ENCODE results near the gene UGT2A1.

UGT2A1 gene

DNA sequence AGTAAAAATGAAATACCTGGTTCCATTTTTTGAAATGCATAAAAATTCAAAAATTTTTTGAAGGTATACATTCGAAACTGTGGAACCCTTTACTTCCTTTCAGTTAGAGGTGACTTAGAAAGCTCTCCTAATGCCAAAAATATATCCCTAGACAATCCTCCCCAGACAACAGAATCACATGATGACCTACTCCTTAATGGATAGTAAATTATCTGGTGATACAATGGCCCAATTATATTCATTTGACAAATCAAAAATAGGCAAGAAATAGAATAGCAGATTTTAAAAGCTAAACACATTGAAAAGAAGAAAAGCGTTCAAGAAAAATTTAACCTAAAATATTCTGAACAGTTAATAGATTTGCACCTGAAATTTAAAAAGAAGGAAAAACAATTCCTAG, 10.1 kb downstream of the UGT2A1 start:
- POLR2A ChIA-PET, result no interaction called here
- TF ChIP-seq, protein P1, sequence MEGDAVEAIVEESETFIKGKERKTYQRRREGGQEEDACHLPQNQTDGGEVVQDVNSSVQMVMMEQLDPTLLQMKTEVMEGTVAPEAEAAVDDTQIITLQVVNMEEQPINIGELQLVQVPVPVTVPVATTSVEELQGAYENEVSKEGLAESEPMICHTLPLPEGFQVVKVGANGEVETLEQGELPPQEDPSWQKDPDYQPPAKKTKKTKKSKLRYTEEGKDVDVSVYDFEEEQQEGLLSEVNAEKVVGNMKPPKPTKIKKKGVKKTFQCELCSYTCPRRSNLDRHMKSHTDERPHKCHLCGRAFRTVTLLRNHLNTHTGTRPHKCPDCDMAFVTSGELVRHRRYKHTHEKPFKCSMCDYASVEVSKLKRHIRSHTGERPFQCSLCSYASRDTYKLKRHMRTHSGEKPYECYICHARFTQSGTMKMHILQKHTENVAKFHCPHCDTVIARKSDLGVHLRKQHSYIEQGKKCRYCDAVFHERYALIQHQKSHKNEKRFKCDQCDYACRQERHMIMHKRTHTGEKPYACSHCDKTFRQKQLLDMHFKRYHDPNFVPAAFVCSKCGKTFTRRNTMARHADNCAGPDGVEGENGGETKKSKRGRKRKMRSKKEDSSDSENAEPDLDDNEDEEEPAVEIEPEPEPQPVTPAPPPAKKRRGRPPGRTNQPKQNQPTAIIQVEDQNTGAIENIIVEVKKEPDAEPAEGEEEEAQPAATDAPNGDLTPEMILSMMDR (IDR thresholded peaks at IDR 0.05; ENCODE audit: control extremely low read depth, extremely low read depth, low read depth, missing control alignments), result no peak
- CTCF ChIA-PET, result no interaction called here
- no peak for DNase-seq (ENCODE audit: extremely low spot score)

DNA sequence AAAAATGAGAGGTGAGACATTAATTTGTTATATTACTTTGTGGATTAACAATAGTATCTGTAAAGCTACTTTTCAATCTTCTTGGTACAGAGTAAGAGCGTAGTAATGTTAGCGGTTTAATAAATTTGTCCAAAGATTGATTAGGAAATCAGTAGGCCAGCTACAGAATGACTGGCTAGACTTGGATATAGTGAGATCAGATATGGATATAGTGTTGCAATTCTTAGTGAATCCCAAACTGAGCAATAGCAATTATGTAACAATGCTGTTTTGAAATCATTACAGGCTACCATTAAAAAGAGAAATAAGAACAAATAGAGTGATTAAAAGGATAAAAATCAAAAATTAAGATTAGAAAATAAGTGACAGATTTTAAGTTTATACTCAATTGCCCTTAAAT, 12.8 kb downstream of the UGT2A1 start:
- CTCF ChIA-PET, result no interaction called here
- DNase-seq (ENCODE audit: extremely low spot score), result no peak
- TF ChIP-seq, protein P1 (IDR thresholded peaks at IDR 0.05; ENCODE audit: control extremely low read depth, extremely low read depth, low read depth, missing control alignments), result no peak
- POLR2A ChIA-PET, result no interaction called here

DNA sequence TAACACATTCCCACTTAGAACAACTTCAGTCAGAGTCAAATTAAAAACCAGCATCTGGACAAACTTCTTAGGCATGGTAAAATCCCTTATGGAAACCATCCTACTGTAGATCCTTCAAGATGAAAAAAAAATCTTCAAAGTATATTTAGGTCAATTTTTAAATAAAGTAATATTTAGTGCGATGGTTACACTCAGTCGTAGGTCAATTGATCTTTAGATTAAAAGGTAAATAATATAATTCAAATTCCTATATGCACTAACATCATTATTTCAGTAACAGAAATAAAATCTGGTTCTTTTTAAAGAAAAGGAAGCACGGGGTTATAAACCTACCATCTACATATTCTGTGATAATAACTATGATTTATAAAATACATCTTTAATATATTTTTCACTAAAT, 13.5 kb downstream of the UGT2A1 start, which contains the start of gene UGT2A2:
Gene UGT2A2 (minus strand): TSS at position 101 of the 400 bp plus-strand sequence. CDS start 2 bp downstream, at position 99.
- CTCF ChIA-PET, result no interaction called here
- TF ChIP-seq, protein P1 (IDR thresholded peaks at IDR 0.05; ENCODE audit: control extremely low read depth, extremely low read depth, low read depth, missing control alignments), result no peak
- POLR2A ChIA-PET, result no interaction called here

DNA sequence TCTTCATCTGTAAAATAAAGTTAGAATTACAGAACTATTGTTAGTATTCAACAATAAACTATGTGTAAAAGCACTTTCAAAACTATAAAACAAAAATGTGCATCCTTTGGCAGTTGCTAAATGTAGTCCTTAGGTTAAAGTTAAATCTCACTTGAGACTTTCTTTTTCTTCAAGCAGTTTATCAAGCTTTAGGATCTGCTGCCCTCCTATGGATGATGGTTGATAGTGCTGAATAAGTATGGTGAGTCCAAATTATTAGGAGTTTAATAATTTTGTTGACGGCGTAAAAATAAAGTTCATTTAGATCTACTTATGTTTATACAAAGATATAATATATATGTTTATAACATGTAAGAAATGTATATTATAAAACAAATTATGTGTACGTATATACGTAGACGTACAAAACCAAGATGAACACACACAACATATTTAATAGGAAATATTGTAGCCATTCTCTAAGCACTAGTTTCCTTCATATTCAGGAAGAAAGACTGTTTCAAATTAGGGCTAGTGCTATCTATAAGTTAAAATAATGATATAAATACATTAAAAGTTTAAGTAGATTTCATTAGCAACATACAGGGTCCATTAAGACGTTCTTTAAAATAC, 35.9 kb downstream of the UGT2A1 start:
- TF ChIP-seq, protein P1 (IDR thresholded peaks at IDR 0.05; ENCODE audit: control extremely low read depth, extremely low read depth, low read depth, missing control alignments), result peak; percentile 27
- POLR2A ChIA-PET, result no interaction called here
- DNase-seq (ENCODE audit: extremely low spot score), result peak; percentile 6
- CTCF ChIA-PET, result interaction anchor here (1.4 kb wide), 1 partner anchor 299 kb away, joined by 5 read pairs; no protein-coding TSS in a partner anchor

More for the DNA sequence above, 13.5 kb downstream of the UGT2A1 start, which contains the start of gene UGT2A2:
- DNase-seq (ENCODE audit: extremely low spot score), result no peak

DNA sequence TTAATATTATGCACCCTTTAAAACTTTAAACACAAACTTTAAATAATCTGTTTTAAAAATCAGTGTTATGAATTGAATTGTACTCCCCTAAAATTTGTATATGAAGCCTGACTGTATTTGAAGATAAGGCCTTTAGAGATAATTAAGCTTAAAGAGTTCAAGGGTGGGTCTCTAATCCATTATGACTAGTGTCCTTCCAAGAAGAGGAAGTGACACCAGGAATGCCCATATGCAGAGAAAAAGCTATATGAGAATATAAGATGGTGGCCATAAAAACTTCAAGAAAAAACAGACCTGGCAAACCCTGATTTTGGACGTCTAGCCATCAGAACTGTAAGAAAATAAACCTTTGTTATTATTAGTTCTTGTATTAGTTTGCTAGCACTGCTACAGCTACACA, 42.6 kb downstream of the UGT2A1 start:
- DNase-seq (ENCODE audit: extremely low spot score), result no peak
- ChIA-PET POLR2A (no interaction called here), CTCF (interaction anchor here (0.9 kb wide), 1 partner anchor 32 kb away, joined by 3 read pairs; no protein-coding TSS in a partner anchor)
- TF ChIP-seq, protein P1 (IDR thresholded peaks at IDR 0.05; ENCODE audit: control extremely low read depth, extremely low read depth, low read depth, missing control alignments), result no peak

DNA sequence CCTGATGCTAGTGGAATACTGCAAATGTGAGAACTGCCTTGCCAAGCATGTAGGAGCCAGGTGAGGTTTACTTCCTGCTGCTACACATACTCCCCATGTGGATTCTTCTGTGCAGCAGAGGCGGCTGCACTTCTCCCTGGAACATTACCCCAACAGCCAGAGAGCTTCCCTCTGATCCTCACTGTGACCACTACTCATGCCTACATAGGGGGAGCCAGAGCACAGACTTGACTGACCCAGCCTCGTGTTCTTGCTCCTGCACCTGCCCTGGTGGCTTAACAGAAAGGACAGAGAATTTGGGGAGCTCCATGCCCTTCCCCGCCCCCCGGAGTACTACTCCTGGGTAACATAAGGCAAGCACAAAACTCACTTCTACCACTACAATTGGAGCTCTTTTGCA, 52.0 kb downstream of the UGT2A1 start:
- DNase-seq (ENCODE audit: extremely low spot score), result no peak
- TF ChIP-seq, protein P1 (IDR thresholded peaks at IDR 0.05; ENCODE audit: control extremely low read depth, extremely low read depth, low read depth, missing control alignments), result no peak
- ChIA-PET POLR2A (no interaction called here), CTCF (interaction anchor here (0.6 to 1.7 kb wide), 3 partner anchors 9 to 14 kb away, joined by 3 to 4 read pairs (median 3); no protein-coding TSS in a partner anchor)
